GM21360 (cell line): Measurements from ENCODE around the gene PHTF2.
A peak's percentile ranks its signal among the peaks of the same experiment; 100 is the strongest.
"Not testable (repeated sequence)": the region's sequence is repeated elsewhere in the genome, so short reads cannot be mapped to it uniquely, and the experiment has no call there.

Experiments
- ATAC-seq: cut with Tn5 transposase; IDR thresholded peaks from one replicate; pipeline ENCODE4 v1.9.1; 2021; ENCODE audit warnings: mild to moderate bottlenecking, moderate library complexity; ENCODE audit not compliant: unreplicated experiment

Gene PHTF2

GRCh38 chr7:77798394-77799077, at the start of gene PHTF2, which contains the start of gene TMEM60:
Gene PHTF2, plus strand, starts transcription at chr7:77798773.
Gene TMEM60, minus strand, starts transcription at chr7:77798434. Its CDS starts 4,061 bp downstream, at chr7:77794373.
- peak; percentile 87 for ATAC-seq

GRCh38 chr7:77752016-77752415, 46.6 kb upstream of the PHTF2 start:
- no peak for ATAC-seq

GRCh38 chr7:77753173-77753572, 45.4 kb upstream of the PHTF2 start:
- no peak for ATAC-seq

GRCh38 chr7:77757589-77757988, 41.0 kb upstream of the PHTF2 start:
- ATAC-seq, result peak; percentile 77

- ATAC-seq, result no peak
These were observed 39.2 kb upstream of the PHTF2 start for GRCh38 chr7:77759294-77759889.

- peak; percentile 34 for ATAC-seq
These were observed 37.6 kb upstream of the PHTF2 start for GRCh38 chr7:77760809-77761453.

GRCh38 chr7:77765481-77765880, 33.1 kb upstream of the PHTF2 start:
- ATAC-seq, result no peak

- no peak for ATAC-seq
These were observed 32.4 kb upstream of the PHTF2 start for GRCh38 chr7:77765906-77766800.

- ATAC-seq, result no peak
These were observed 31.6 kb upstream of the PHTF2 start for GRCh38 chr7:77766801-77767605.

GRCh38 chr7:77770316-77770715, 28.3 kb upstream of the PHTF2 start:
- no peak for ATAC-seq

GRCh38 chr7:77771901-77772300, 26.7 kb upstream of the PHTF2 start:
- ATAC-seq, result no peak

GRCh38 chr7:77778535-77778934, 20.0 kb upstream of the PHTF2 start:
- ATAC-seq, result no peak

GRCh38 chr7:77782383-77782782, 16.2 kb upstream of the PHTF2 start:
- no peak for ATAC-seq

GRCh38 chr7:77783111-77783510, 15.5 kb upstream of the PHTF2 start:
- no peak for ATAC-seq

- no peak for ATAC-seq
These were observed 15.0 kb upstream of the PHTF2 start for GRCh38 chr7:77783545-77783944.

GRCh38 chr7:77784426-77784825, 14.1 kb upstream of the PHTF2 start:
- ATAC-seq, result not testable (repeated sequence)

- ATAC-seq, result no peak
These were observed 12.6 kb upstream of the PHTF2 start for GRCh38 chr7:77786018-77786417.

GRCh38 chr7:77786741-77787140, 11.8 kb upstream of the PHTF2 start:
- ATAC-seq, result no peak

- no peak for ATAC-seq
These were observed 10.2 kb upstream of the PHTF2 start for GRCh38 chr7:77788327-77788902.

GRCh38 chr7:77791336-77791735, 7.2 kb upstream of the PHTF2 start:
- no peak for ATAC-seq
